Gastrocnemius medialis (tissue), 4 donors: ENCODE data around the gene SAMD4A. TPM values are rescaled to one million over a fixed set of nuclear protein-coding genes. Genes with fewer than 3 reads are reported as not detected.

ENCODE experiments used
- ATAC-seq, 2 donors: fragments of 150-250 bp; one replicate each; pipeline ENCODE4 v1.9.1; 2016
- DNase-seq, 2 donors: peaks; one replicate each; pipeline ENCODE4 v3.0.0-alpha.2; 2019
- H3K27ac ChIP-seq, 4 donors: fragments of 200-600 bp; sonication (generic); 1 replicate in 1 of 4; 2 replicates in 3 of 4; pipeline ENCODE4 v1.5.1; 2016 to 2018; ENCODE audit warnings: mild to moderate bottlenecking in 2 of 4, moderate library complexity in 1 of 4
- H3K27me3 ChIP-seq, 3 donors: fragments of 200-600 bp; sonication (generic) in 2 of 3; 1 replicate in 1 of 3; 2 replicates in 2 of 3; pipeline versions ENCODE4 v1.5.1 to v1.6.0; 2016 to 2019; ENCODE audit warnings: mild to moderate bottlenecking in 1 of 3, moderate library complexity in 1 of 3
- H3K36me3 ChIP-seq, 2 donors: fragments of 200-600 bp; sonication (generic) in 1 of 2; one replicate each; pipeline ENCODE4 v1.5.1; 2017 to 2018
- H3K4me1 ChIP-seq, 2 donors: fragments of 200-600 bp; sonication (generic) in 1 of 2; one replicate each; pipeline ENCODE4 v1.5.1; 2016 to 2017; ENCODE audit warnings: mild to moderate bottlenecking in 2 of 2
- H3K4me3 ChIP-seq, 4 donors: fragments of 200-600 bp; sonication (generic) in 3 of 4; 1 replicate in 1 of 4; 2 replicates in 3 of 4; pipeline ENCODE4 v1.5.1; 2016 to 2019; ENCODE audit warnings: mild to moderate bottlenecking in 2 of 4
- H3K9me3 ChIP-seq, 3 donors: fragments of 200-600 bp; sonication (generic) in 2 of 3; 1 replicate in 1 of 3; 2 replicates in 2 of 3; pipeline ENCODE4 v1.5.1; 2016 to 2019
- CTCF ChIP-seq, 5 experiments: fragments of 450-650 bp in 3 of 5; fragments of 200-600 bp in 2 of 5; sonication (generic) in 2 of 5; IDR thresholded peaks in 4 of 5; conservative IDR thresholded peaks in 1 of 5; 1 replicate in 4 of 5; 2 replicates in 1 of 5; pipeline ENCODE4 v1.5.1; 2016 to 2019; ENCODE audit warnings: antibody characterized with exemption in 5 of 5, mild to moderate bottlenecking in 3 of 5, moderate library complexity in 3 of 5
- POLR2A ChIP-seq, 2 donors: fragments of 450-650 bp; IDR thresholded peaks; one replicate each; pipeline ENCODE4 v1.6.1; 2017; ENCODE audit warnings: antibody characterized with exemption in 2 of 2, mild to moderate bottlenecking in 2 of 2, moderate library complexity in 2 of 2
- in situ Hi-C, 4 donors: fragments of 200-750 bp; cut with MboI; loops; one replicate each; pipeline versions ENCODE4 v1.15.0 to v1.8.0; 2017; ENCODE audit warnings: low sequenced_read_pairs in 4 of 4
- intact Hi-C: fragments of 100-400 bp; cut with DNase I; formaldehyde crosslinking; loops from one replicate; pipeline ENCODE4 v1.15.1; 2023; ENCODE audit warnings: low total_unique reads
- total RNA-seq, 4 donors: library from RNA; depleted of rRNA; stranded (reverse); fragments of >200 nt; gene quantifications; one replicate each; pipeline versions ENCODE4 v1.1.0 to v1.2.3, GENCODE V29; 2016

SAMD4A gene
- total RNA-seq, 4 donors from 2014 or later: 26.4 to 48.0 (median 42.2) TPM

GRCh38 chr14:54763761-54764160, 196.8 kb downstream of the SAMD4A start:
- intact Hi-C loops (no loop called here), in situ Hi-C loops (no loop called here)
- ATAC-seq (no peak), DNase-seq (no peak)
- H3K4me1 ChIP-seq: peaks cover 5 to 6% of the 10 kb centered on the region in 2 donors
- H3K27ac ChIP-seq: peak overlapping the region in 1 of 4 donors; percentile 47
- no peaks in the 10 kb centered on the region for H3K9me3 ChIP-seq
- H3K36me3 ChIP-seq: peaks cover 0 to 37% of the 10 kb centered on the region in 2 donors
- no peaks in the 10 kb centered on the region for H3K27me3 ChIP-seq
- no peak overlapping the region for H3K4me3 ChIP-seq
- TF ChIP-seq CTCF (IDR thresholded peaks at IDR 0.05 in 4 of 5, conservative IDR thresholded peaks at IDR 0.05 in 1 of 5): no peak
- no peak for TF ChIP-seq POLR2A (IDR thresholded peaks at IDR 0.05)

GRCh38 chr14:54766276-54767138, 199.6 kb downstream of the SAMD4A start:
- peaks cover 0 to 28% of the 10 kb centered on the region in 2 donors for H3K36me3 ChIP-seq
- H3K4me1 ChIP-seq: peaks cover 30 to 31% of the 10 kb centered on the region in 2 donors
- no peak for TF ChIP-seq POLR2A (IDR thresholded peaks at IDR 0.05)
- no peak for TF ChIP-seq CTCF (IDR thresholded peaks at IDR 0.05 in 4 of 5, conservative IDR thresholded peaks at IDR 0.05 in 1 of 5)
- no peaks in the 10 kb centered on the region for H3K27me3 ChIP-seq
- DNase-seq (no peak), ATAC-seq (no peak)
- H3K9me3 ChIP-seq: no peaks in the 10 kb centered on the region
- H3K27ac ChIP-seq: peak overlapping the region in 3 of 4 donors; percentile 20 to 94 (median 25)
- no peak overlapping the region for H3K4me3 ChIP-seq
- intact Hi-C loops (no loop called here), in situ Hi-C loops (no loop called here)

GRCh38 chr14:54767139-54767431, 200.2 kb downstream of the SAMD4A start:
- no peaks in the 10 kb centered on the region for H3K9me3 ChIP-seq
- no peak for ATAC-seq
- peaks cover 32% of the 10 kb centered on the region in 2 donors for H3K4me1 ChIP-seq
- DNase-seq: no peak
- peak overlapping the region in 3 of 4 donors; percentile 18 to 94 (median 24) for H3K27ac ChIP-seq
- intact Hi-C loops (no loop called here), in situ Hi-C loops (no loop called here)
- peaks cover 0 to 28% of the 10 kb centered on the region in 2 donors for H3K36me3 ChIP-seq
- H3K27me3 ChIP-seq: no peaks in the 10 kb centered on the region
- TF ChIP-seq POLR2A (IDR thresholded peaks at IDR 0.05) (no peak), CTCF (IDR thresholded peaks at IDR 0.05 in 4 of 5, conservative IDR thresholded peaks at IDR 0.05 in 1 of 5) (no peak)
- no peak overlapping the region for H3K4me3 ChIP-seq

- no peak for ATAC-seq
Observed at GRCh38 chr14:54767450-54767849, 200.5 kb downstream of the SAMD4A start.

More at GRCh38 chr14:54767450-54767849, 200.5 kb downstream of the SAMD4A start:
- TF ChIP-seq CTCF (IDR thresholded peaks at IDR 0.05 in 4 of 5, conservative IDR thresholded peaks at IDR 0.05 in 1 of 5) (no peak), POLR2A (IDR thresholded peaks at IDR 0.05) (no peak)
- Histone ChIP-seq H3K4me3 (no peak overlapping the region), H3K27me3 (no peaks in the 10 kb centered on the region), H3K4me1 (peaks cover 34 to 35% of the 10 kb centered on the region in 2 donors), H3K9me3 (no peaks in the 10 kb centered on the region), H3K36me3 (peaks cover 0 to 28% of the 10 kb centered on the region in 2 donors), H3K27ac (peak overlapping the region in 3 of 4 donors; percentile 18 to 94 (median 24))
- in situ Hi-C loops: no loop called here
- no peak for DNase-seq
- intact Hi-C loops: no loop called here
